Endometrium (tissue), 2 donors: Measurements from ENCODE around the gene ZGLP1.

ENCODE experiments used
- FAIRE-seq: peaks from 2 replicates; lab custom pipeline; 2012; peaks lifted over from hg19 to GRCh38; lab: Jason Lieb, UNC
- donor health status: control.
- donor health status: control.

Gene ZGLP1

DNA sequence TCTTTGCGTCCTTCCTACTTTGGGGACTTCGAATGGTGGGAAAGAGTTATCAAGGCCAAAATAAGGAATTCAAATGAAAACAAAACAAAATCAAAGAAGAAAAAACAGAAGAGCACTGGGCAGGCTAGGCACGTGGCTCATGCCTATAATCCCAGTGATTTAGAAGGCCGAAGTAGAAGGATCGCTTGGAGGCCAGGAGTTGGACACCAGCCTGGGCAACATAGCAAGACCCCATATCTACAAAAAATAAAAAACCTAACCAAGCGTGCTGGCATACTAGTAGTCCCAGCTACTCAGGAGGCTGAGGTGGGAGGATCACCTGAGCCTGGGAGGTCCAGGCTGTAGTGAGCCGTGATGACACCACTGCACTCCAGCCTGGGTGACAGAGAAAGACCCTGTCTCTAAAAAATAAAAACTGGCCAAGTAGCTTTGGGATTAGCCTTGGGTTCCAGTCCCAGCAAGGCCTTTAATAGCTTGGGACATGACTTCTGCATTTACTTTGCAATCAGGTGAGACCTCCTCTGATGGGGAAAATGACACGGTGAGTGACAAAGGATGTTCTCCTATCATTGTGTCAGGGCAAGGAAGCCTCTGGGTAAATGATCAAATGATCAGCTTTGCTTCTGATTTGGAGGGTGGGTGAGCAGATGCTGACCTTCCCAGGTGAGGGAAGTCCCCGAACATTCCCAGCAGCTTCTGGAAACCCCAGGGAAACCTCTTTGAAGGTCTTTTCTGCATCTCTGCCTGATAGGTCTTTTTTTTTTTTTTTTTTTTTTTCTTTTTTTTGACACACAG, 31.6 kb downstream of the ZGLP1 start:
- FAIRE-seq = no peak

DNA sequence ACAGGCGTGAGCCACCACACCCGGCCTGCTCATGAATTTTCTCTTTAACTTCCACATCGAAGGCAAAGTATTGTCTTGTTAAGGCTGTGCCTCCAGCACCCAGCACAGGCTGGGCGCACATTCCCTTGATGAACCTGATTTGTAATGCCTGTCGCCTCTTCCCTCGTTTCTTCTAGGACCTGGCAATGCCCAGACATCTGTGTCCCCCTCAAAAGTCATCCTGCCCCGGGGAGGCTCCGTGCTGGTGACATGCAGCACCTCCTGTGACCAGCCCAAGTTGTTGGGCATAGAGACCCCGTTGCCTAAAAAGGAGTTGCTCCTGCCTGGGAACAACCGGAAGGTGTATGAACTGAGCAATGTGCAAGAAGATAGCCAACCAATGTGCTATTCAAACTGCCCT, 35.0 kb downstream of the ZGLP1 start:
- FAIRE-seq = no peak

DNA sequence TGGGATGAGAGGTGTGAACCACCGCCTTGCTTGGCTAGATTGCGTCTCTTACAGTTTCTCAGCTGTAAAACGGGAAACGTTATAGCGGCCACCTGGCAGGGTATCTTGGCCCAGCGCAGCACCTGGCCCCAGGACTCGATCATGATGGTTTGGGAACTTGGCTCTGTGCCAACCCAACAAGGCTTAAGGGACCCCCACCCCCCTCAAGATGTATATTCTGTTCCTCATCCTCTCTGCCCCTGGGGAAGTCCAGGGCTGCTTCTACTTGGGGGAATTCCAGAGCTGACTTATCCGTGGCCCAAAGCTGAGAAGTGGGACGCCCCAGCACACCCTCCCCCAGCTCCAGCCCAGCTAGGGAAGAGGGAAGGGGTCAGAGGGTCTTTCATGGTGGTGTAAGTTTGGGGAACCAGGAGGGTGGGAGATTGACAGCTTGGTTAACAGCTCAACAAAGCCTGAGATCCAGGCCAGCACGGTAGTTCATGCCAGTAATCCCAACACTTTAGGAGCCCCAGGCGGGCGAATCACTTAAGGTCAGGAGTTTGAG, 38.0 kb downstream of the ZGLP1 start:
- FAIRE-seq = no peak

DNA sequence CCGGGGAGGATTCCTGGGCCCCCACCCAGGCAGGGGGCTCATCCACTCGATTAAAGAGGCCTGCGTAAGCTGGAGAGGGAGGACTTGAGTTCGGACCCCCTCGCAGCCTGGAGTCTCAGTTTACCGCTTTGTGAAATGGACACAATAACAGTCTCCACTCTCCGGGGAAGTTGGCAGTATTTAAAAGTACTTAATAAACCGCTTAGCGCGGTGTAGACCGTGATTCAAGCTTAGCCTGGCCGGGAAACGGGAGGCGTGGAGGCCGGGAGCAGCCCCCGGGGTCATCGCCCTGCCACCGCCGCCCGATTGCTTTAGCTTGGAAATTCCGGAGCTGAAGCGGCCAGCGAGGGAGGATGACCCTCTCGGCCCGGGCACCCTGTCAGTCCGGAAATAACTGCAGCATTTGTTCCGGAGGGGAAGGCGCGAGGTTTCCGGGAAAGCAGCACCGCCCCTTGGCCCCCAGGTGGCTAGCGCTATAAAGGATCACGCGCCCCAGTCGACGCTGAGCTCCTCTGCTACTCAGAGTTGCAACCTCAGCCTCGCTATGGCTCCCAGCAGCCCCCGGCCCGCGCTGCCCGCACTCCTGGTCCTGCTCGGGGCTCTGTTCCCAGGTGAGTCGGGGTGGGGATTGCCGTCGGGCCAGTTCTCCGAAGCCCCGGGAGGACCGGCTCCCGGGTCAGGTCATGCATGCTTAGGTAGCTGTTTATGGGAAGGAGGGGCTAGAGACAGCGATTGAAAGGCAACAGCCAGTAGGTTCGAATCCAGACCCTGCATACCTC, 38.8 kb downstream of the ZGLP1 start, which contains the start of gene ICAM1:
Gene ICAM1 (plus strand): TSS at position 505 of the 779 bp plus-strand sequence. CDS start 40 bp downstream, at position 545.
- no peak for FAIRE-seq

DNA sequence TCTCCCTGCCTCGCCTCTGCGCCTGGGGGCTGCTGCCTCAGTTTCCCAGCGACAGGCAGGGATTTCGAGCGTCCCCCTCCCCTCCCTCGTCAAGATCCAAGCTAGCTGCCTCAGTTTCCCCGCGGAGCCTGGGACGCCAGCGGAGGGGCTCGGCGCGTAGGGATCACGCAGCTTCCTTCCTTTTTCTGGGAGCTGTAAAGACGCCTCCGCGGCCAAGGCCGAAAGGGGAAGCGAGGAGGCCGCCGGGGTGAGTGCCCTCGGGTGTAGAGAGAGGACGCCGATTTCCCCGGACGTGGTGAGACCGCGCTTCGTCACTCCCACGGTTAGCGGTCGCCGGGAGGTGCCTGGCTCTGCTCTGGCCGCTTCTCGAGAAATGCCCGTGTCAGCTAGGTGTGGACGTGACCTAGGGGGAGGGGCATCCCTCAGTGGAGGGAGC, 39.4 kb downstream of the ZGLP1 start:
- FAIRE-seq = no peak

DNA sequence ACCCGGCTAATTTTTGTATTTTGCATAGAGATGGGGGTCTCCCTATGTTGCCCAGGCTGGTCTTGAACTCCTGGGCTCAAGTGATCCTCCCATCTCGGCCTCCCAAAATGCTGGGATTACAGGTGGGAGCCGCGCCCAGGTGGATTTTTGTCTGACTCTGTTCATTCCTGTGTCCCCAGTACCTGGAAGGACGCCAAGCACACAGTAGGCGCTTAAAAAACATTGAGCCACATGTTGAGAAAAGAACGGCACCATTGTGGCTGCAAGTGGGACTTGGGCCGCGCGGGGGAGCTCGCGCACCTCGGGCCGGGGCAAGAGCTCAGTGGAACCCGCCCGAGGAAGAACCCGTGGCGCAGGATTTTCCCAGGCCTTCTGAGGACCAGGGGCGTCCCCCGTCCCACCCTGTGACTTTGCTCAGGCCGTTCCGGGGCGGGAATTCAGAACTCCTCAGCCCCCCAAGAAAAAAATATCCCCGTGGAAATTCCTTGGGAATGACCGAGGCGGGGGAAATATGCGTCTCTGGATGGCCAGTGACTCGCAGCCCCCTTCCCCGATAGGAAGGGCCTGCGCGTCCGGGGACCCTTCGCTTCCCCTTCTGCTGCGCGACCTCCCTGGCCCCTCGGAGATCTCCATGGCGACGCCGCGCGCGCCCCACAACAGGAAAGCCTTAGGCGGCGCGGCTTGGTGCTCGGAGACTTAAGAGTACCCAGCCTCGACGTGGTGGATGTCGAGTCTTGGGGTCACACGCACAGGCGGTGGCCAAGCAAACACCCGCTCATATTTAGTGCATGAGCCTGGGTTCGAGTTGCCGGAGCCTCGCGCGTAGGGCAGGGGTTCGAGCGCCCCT, 40.1 kb downstream of the ZGLP1 start:
- no peak for FAIRE-seq

DNA sequence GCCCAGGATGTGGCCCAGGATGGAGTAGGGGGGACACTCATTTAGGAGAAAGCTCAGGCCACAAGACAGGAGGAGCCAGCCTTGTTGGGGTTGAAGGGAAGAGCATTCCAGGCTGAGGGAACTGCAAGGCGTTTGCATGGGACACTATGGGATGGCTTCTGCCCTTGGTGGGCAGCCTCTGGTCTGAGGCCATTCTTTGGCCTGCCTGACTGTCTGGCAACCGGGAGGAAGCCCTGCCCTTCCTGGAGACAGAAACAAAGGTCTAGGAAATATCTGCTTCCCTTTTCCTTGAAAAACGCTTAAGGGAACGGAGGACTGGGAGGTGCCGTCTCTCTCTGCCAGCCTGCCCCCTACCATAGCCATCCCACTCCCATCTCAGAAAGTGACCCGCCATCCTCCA, 41.5 kb downstream of the ZGLP1 start:
- FAIRE-seq = no peak

DNA sequence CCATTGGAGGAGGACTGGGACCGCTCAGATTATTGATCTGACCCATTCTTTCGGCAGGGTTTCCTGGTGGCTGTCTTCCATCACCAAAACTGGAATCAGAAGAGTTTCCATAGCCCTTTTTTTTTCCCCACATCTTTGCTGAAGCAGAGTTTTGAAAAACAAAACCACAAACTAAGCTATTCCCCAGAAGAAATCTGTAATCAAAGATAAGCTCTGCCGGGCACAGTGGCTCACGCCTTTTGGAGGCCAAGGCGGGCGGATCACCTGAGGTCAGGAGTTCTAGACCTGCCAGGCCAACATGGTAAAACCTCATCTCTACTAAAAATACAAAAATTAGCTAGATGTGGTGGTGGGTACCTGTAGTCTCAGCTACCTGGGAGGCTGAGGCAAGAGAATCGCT, 42.9 kb downstream of the ZGLP1 start:
- FAIRE-seq = no peak

DNA sequence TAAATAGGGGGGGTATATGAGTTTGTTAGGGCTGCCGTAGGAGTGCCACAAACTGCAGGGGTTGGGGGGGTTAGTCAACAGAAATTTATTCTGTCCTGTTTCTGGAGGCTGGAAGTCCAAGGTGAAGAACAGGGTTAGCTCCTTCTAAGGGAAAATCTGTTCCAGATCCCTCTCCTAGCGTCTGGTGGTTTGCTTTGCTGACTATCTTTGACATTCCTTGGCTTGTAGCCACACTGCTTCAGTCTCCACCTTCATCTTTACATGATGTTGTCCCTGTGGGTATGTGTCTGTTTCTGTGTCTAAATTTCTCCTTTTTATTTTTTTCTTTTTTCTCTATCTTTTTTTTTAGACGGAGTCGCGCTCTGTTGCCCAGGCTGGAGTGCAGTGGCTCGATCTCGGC, 46.8 kb downstream of the ZGLP1 start:
- FAIRE-seq = no peak

DNA sequence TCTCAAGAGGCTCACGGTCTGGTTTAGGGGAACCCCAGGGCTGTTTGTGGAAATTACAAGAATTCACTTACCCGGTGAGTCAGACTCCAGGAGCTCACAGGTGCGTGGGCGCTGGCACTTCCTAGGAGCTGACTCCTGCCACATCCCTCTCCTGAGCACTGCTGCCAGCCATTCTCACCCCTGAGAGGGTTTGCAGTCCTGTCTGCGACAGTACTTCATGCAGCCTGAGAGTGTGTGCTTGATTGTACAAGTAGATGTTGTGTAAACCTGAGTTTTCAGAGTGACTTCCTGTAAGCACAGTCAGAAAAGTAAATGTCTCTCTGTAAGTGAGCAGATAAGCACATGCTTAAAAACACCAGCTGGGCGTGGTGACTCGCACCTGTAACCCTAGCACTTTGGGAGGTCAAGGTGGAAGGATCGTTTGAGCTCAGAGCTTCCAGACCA, 49.5 kb downstream of the ZGLP1 start:
- FAIRE-seq = no peak

DNA sequence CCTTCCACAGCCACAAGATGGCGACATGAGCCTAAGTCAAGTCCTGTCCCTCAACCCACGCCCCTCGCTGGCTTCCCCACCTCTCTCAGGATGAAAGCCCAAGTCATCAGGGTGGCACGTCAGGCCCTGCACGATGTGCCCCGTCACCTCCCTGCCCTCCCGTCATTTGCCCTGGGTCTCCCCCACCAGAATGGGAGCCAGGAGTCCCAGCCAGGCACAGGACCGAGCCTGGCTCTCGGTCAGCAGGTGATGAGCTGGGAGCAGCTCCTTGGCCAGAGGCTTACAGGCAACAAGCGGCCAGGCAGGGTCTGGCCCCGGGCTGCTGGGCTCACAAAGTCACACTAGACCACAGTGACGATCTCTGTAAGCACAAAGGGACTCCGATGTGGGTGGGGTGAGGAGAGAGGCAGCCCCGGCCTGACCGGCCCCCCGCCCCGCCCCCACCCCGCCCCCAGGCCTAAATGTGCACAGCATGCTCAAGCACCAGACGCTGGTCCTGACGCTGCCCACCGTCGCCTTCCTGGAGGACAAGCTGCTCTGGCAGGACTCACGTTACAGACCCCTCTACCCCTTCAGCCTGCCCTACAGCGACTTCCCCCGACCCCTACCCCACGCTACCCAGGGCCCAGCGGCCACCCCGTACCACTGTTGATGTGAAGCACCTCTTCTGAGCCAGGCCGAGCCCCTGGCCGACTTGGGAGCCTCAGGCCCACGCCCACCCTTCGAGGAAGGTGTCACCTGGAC, 50.3 kb downstream of the ZGLP1 start:
- no peak for FAIRE-seq

DNA sequence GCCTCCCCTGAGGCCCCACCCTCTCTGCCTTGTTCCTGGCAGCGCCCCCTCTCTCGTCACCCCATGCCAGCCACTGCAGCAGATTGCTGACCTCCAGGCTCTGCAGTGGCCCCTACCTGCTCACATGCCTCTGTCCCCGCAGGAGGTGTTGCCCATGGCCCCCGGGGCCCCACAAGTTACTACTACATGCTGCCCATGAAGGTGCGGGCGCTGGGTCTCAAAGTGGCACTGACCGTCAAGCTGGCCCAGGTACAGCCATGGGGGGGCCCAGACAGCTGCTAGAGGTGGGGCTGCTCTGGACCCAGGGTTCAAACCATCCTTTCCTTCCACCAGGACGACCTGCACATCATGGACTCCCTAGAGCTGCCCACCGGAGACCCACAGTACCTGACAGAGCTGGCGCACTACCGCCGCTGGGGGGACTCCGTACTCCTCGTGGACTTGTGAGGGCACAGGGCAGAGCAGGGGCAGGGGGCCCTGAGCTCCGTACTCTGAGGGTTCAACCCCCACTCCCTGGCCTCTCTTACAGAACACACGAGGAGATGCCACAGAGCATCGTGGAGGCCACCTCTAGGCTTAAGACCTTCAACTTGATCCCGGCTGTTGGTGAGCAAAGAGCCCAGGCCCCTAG, 51.4 kb downstream of the ZGLP1 start:
- no peak for FAIRE-seq

DNA sequence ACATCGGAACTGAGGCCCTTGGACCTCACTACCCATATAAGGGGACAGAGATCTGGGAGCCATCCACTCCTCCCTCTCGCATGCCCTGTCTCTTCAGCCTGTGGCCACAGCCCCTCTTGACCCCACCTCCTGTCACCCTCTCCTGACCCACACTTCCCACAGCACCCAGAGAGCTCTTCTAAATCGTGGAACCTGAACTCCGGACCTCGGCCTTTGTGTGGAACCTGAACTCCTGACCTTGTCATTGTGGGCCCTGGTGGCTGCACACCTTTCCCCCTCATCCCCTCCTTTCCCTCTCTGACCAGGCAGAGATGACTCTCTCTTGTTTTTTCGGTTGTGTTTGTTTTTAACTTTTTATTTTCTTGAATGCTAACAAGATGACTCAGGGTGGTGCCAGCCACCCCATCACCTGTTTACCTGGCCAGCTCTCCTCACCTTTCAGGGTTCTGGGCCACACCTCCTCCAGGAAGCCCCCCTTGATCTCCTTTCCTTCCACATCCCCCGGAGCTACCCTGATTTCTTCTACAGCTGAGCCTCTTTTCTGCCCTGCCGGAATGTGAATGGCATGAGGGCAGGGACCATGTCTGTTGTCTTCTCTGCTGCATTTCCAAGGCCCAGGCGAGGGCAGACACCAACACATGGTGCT, 52.5 kb downstream of the ZGLP1 start:
- FAIRE-seq = no peak

DNA sequence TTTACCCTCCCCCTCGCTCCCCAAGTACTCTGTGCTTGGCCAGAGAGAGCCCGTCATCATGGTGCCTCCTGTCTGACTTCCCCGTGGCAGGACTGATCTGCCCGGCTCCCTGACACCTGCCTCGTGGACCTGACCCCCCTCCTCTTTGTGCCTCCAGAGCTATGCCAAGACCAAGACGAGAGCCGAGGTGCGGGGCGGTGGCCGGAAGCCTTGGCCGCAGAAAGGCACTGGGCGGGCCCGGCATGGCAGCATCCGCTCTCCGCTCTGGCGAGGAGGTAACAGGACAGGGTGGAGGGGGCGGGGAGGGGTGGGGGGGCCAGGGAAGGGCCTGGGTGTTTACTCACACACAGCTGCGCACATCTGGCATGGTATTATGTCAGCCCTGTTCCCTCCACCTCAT, 53.1 kb downstream of the ZGLP1 start:
- no peak for FAIRE-seq

DNA sequence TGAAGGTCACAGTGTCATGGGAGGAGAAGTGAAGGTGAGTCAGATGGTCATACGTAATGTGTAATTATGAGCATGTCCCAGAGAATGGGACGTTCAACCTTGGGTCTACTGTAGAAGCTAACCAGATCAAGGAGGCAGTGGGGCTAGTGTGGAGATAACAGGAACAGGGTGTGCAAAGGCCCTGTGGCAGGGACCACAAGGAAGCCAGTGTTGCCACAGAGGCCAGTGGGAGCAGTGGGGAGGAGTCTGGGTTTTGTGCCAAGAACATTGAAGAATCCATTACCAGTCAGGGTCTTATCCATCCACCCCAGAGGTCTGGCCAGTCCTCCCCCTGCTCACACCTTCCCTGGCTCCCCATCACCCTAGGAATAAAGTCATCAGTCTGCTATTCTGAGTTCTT, 54.3 kb downstream of the ZGLP1 start:
- no peak for FAIRE-seq
